ENCODE results near the gene TTC14. TPM values are rescaled to one million over a fixed set of nuclear protein-coding genes. Genes with fewer than 3 reads are reported as not detected.

Gene TTC14
- total RNA-seq, result 100 to 1,000 TPM in 1 of 4 donors, 10 to 100 TPM in 3; 43.6 to 144 (median 70.7) TPM

GRCh38 chr3:180601688-180602666 lies at the start of gene TTC14:
Gene TTC14, plus strand, starts transcription at chr3:180602163. Its CDS starts 99 bp downstream, at chr3:180602262.
- H3K36me3 ChIP-seq, result peaks cover 0 to 32% (median 16%) of the 10 kb centered on the region in 4 donors
- in situ Hi-C loops (cut with MboI; ENCODE audit: low pct_ligation_motif_present in 1 of 4, low pct_unique_long_range_greater_than_20kb in 1 of 4, low sequenced_read_pairs in 3 of 4), result no loop called here
- H3K4me1 ChIP-seq, result peaks cover 4 to 15% (median 8%) of the 10 kb centered on the region in 4 donors
- DNase-seq, result peak; percentile 92
- H3K27me3 ChIP-seq, result peaks cover 9% of the 10 kb centered on the region
- 9% methylated on average over 59 of the region's 70 CpGs; no CpG with 5 or more reads in 1 of the 2 donors for WGBS, 2 donors (ENCODE audit: low coverage in 1 of 2)
- peak within 1 kb of the TSS; percentile 79 to 89 (median 84) for H3K27ac ChIP-seq
- peak; percentile 60 for TF ChIP-seq POLR2A (IDR thresholded peaks at IDR 0.05)
- peak; percentile 49 to 71 (median 68) for TF ChIP-seq POLR2AphosphoS5 (IDR thresholded peaks at IDR 0.05)
- TF ChIP-seq EP300 (IDR thresholded peaks at IDR 0.05; ENCODE audit: low read depth), result no peak
- H3K9me3 ChIP-seq, result no peaks in the 10 kb centered on the region
- intact Hi-C loops (cut with DNase I; ENCODE audit: low total_unique reads), result no loop called here
- peak within 1 kb of the TSS; percentile 79 to 98 (median 86) for H3K4me3 ChIP-seq

GRCh38 chr3:180563406-180563805 lies 38.6 kb upstream of the TTC14 start:
- H3K27me3 ChIP-seq, result no peaks in the 10 kb centered on the region
- TF ChIP-seq POLR2A (IDR thresholded peaks at IDR 0.05) (no peak), EP300 (IDR thresholded peaks at IDR 0.05; ENCODE audit: low read depth) (no peak), CTCF (IDR thresholded peaks at IDR 0.05) (no peak), POLR2AphosphoS5 (IDR thresholded peaks at IDR 0.05) (no peak)
- no peaks in the 10 kb centered on the region for H3K36me3 ChIP-seq
- 50 to 52% methylated on average over 4 of the region's 4 CpGs for WGBS, 2 donors (ENCODE audit: low coverage in 1 of 2)
- no peak for DNase-seq
- in situ Hi-C loops (cut with MboI; ENCODE audit: low pct_ligation_motif_present in 1 of 4, low pct_unique_long_range_greater_than_20kb in 1 of 4, low sequenced_read_pairs in 3 of 4), result no loop called here
- no peak overlapping the region for H3K4me3 ChIP-seq
- H3K27ac ChIP-seq, result no peak overlapping the region
- H3K9me3 ChIP-seq, result no peaks in the 10 kb centered on the region
- intact Hi-C loops (cut with DNase I; ENCODE audit: low total_unique reads), result no loop called here
- H3K4me1 ChIP-seq, result no peaks in the 10 kb centered on the region

GRCh38 chr3:180564676-180565075 lies 37.3 kb upstream of the TTC14 start:
- in situ Hi-C loops (cut with MboI; ENCODE audit: low pct_ligation_motif_present in 1 of 4, low pct_unique_long_range_greater_than_20kb in 1 of 4, low sequenced_read_pairs in 3 of 4), result no loop called here
- Histone ChIP-seq H3K36me3 (no peaks in the 10 kb centered on the region), H3K27ac (no peak overlapping the region), H3K4me3 (no peak overlapping the region), H3K27me3 (no peaks in the 10 kb centered on the region), H3K4me1 (no peaks in the 10 kb centered on the region), H3K9me3 (no peaks in the 10 kb centered on the region)
- no peak for DNase-seq
- intact Hi-C loops (cut with DNase I; ENCODE audit: low total_unique reads), result no loop called here
- WGBS, 2 donors (ENCODE audit: low coverage in 1 of 2), result 52 to 63% methylated on average over 2 of the region's 2 CpGs
- no peak for TF ChIP-seq CTCF (IDR thresholded peaks at IDR 0.05)
- no peak for TF ChIP-seq POLR2AphosphoS5 (IDR thresholded peaks at IDR 0.05)
- no peak for TF ChIP-seq POLR2A (IDR thresholded peaks at IDR 0.05)
- TF ChIP-seq EP300 (IDR thresholded peaks at IDR 0.05; ENCODE audit: low read depth), result no peak

GRCh38 chr3:180570238-180570637 lies 31.7 kb upstream of the TTC14 start:
- Histone ChIP-seq H3K36me3 (no peaks in the 10 kb centered on the region), H3K9me3 (no peaks in the 10 kb centered on the region), H3K27me3 (no peaks in the 10 kb centered on the region), H3K4me3 (no peak overlapping the region), H3K27ac (no peak overlapping the region), H3K4me1 (no peaks in the 10 kb centered on the region)
- no peak for DNase-seq
- WGBS, 2 donors (ENCODE audit: low coverage in 1 of 2), result 71 to 78% methylated on average over 4 of the region's 4 CpGs
- intact Hi-C loops (cut with DNase I; ENCODE audit: low total_unique reads) (no loop called here), in situ Hi-C loops (cut with MboI; ENCODE audit: low pct_ligation_motif_present in 1 of 4, low pct_unique_long_range_greater_than_20kb in 1 of 4, low sequenced_read_pairs in 3 of 4) (no loop called here)
- no peak for TF ChIP-seq POLR2A (IDR thresholded peaks at IDR 0.05)
- TF ChIP-seq EP300 (IDR thresholded peaks at IDR 0.05; ENCODE audit: low read depth), result no peak
- no peak for TF ChIP-seq CTCF (IDR thresholded peaks at IDR 0.05)
- no peak for TF ChIP-seq POLR2AphosphoS5 (IDR thresholded peaks at IDR 0.05)
